NCI-H1417 treated with DMSO at 0.1 percent for 48 hours (cell line): ENCODE data around the gene FXYD4.
"Not testable (repeated sequence)": the region's sequence is repeated elsewhere in the genome, so short reads cannot be mapped to it uniquely, and the experiment has no call there.

ENCODE experiments used
- DNase-seq: peaks from one replicate; lab custom pipeline; 2025; lab: John Stamatoyannopoulos, UW

Gene FXYD4

DNA sequence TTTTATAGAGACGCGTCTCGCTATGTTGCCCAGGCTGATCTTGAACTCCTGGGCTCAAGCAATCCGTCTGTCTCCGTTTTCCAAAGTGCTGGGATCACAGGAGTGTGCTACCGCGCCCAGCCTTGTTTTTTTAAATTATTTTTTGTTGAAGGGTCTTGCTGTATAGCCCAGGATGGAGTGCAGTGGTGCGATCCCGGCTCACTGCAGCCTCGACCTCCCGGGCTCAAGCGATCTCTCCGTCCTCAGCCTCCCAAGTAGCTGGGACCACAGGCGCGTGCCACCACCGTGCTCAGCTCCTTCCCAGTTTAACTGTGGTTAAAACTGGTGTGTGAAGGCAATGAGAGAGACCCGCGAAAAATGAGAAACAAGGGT is 48.5 kb downstream of the FXYD4 start:
- DNase-seq: no peak

DNA sequence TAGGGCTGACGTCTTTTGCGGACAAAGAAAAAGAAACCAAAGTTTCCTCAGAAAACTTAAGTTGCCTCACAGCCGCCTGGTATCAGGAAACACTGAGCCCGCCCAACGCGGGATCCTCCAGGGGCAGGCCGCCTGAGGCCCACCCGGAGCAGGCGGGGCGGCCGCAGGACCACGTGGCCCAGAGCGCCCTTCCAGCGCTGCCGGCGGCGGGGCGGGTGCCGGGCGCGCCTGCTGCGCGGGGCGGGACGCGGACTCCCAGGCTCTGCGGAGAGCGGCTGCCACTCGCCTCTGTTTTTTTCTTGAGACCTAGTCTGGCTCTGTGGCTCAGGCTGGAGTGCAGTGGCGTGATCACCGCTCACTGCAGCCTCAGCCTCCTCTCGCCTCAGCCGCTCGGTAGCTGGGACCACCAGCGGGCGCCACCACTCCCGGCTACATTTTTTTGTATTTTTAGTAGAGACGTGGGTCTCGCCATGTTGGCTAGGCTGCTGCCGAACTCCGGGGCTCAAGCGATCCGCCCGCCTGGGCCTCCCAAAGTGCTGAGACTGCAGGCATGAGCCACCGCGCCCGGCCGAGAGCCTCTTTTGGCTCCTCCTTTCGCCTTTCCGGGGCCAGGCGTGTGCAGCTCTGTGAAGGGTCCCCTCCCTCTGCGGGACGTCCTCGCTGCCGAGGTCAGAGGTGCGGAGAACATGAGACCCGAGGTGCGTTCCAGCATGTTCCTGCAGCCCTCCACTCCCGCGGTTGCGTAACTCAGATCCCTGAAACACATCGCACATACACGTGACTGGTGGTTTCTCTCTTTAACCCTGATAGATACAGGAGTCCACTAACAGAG is 49.1 kb downstream of the FXYD4 start:
- no peak for DNase-seq

DNA sequence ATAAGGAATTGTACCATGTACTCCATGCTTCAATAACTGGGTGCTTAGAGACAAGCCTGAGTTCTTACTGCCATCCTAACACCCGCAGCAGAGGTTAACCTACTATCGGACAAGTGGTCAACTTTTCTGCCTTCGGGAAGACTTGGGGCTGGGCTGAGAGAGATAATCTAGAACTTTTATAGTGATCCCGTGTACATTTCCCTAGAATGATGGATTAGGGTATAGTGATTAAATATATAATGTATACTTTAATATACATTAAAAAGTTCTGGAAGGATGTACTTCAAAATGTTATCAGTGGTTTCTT is 49.7 kb downstream of the FXYD4 start:
- DNase-seq: no peak

- DNase-seq: no peak
Observed at GRCh38 chr10:43421519-43421918, 50.1 kb downstream of the FXYD4 start.

DNA sequence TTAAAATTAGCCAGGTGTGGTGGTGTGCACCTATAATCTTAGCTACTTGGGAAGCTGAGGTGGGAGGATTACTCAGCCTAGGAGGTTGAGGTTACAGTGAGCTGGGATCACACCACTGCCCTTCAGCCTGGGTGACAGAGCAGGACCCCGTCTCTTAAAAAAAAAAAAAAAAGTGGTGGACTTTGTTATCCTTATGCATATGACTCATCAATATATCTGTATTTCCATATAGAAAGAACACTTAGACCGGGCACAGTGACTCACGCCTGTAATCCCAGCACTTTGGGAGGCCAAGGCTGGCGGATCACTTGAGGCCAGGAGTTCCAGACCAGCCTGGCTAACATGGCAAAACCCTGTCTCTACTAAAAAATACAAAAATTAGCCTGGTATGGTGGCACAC is 50.5 kb downstream of the FXYD4 start:
- not testable (repeated sequence) for DNase-seq

DNA sequence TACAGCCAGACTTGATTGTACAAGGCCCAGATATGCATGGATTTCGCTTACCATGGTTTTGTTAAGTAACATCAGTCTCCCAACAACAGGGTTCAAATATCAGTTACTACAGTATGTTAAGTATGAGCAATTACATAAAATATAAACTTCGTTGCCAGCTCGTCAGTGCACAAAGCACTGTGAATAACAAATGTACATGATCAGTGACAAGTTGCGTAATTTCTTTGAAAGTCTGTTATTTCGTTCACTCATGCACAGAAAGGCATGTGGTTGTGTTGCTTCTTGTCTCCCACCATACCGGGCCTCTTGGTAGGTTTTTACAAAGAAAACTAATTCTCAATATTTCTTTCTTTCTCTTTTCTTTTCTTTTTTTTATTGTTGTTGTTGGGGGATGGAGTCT is 53.0 kb downstream of the FXYD4 start:
- no peak for DNase-seq
